ENCODE results near the gene BIRC3.

The BIRC3 gene

DNA sequence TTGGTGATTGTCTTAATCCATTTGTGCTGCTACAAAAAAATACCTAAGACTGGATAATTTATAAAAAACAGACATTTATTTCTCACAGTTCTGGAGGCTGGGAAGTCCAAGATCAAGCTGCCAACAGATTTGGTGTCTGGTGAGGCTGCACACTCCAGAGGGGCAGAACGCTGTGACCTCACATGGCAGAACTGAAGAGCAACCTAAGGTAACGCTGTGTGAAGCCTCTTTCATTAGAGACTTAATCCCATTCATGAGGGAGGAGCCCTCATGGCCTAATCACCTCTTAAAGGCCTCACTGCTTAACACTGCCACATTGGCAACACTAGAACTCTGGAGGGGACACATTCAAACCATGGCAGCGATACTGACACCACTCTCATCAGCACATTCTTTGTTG is 42.7 kb upstream of the BIRC3 start:
- H3K27ac ChIP-seq: no peak overlapping the region
- TF ChIP-seq, protein P1, sequence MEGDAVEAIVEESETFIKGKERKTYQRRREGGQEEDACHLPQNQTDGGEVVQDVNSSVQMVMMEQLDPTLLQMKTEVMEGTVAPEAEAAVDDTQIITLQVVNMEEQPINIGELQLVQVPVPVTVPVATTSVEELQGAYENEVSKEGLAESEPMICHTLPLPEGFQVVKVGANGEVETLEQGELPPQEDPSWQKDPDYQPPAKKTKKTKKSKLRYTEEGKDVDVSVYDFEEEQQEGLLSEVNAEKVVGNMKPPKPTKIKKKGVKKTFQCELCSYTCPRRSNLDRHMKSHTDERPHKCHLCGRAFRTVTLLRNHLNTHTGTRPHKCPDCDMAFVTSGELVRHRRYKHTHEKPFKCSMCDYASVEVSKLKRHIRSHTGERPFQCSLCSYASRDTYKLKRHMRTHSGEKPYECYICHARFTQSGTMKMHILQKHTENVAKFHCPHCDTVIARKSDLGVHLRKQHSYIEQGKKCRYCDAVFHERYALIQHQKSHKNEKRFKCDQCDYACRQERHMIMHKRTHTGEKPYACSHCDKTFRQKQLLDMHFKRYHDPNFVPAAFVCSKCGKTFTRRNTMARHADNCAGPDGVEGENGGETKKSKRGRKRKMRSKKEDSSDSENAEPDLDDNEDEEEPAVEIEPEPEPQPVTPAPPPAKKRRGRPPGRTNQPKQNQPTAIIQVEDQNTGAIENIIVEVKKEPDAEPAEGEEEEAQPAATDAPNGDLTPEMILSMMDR (conservative IDR thresholded peaks at IDR 0.05): no peak

DNA sequence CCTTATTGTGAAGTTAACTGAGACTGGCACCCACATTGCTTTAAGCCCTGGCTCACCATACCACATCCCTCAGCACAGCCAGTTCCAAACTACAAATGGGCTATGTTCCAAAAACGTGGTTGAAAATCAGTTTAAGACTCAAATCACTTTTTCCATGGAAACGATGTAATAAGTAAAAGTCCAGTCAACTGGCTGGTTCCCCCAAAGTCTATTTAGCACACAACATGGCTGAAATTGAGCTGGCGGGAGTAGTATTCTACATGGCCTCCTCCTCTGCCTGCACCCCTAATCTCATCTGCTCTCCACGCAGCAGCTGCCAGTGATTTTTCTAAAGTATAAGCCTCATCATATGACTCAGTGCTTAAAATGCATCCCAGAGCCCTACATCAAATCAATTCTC is 40.9 kb upstream of the BIRC3 start:
- peak overlapping the region; percentile 13; the same call in 1 of the 2 replicates for H3K27ac ChIP-seq
- TF ChIP-seq, protein P1 (conservative IDR thresholded peaks at IDR 0.05): no peak

DNA sequence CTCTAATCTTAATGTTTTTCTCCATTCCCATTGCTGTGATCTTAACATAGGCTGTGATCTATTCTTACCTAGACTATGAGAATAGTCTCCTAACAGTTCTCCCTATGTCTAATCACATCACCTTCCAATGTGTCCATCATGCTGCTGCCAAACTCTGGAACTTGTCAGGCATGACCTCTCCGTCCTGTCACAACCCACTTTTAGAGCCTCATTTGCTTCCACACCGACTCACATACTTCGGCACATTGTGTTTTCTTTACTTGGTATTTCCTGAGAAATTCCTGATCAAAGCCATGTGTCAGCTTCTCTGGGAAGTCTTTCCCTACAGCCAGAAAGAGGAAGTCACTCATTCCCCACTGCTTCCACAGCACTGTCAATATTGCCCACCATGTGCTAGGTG is 40.5 kb upstream of the BIRC3 start:
- TF ChIP-seq, protein P1 (conservative IDR thresholded peaks at IDR 0.05): no peak
- no peak overlapping the region; the same call in 1 of the 2 replicates for H3K27ac ChIP-seq

DNA sequence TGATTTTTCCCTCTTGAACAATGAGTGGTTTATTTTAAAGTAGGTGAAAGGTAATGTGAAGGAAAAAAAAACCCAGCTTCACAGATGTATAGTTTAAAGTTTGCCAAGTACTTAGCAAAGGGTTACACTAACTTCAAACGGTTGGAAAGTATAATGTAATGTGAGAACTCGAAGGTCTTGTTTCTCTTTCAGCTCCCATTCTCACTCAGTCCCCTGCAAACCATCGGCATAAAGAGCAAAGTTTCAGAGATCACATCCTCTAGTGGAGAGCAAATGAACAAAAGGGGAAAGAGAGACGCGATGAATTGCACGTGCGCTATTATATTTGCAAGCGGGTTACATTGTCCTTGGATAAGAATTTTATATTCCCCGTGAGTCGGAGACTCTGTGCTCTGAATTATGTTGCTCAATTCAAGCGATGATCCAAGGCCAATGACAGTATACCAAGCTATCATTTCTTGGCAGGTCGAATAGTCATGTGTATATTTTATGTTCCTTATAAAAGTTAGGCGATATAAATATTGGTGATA is 37.6 kb upstream of the BIRC3 start:
- TF ChIP-seq, protein P1 (conservative IDR thresholded peaks at IDR 0.05): peak; percentile 64
- H3K27ac ChIP-seq: peak overlapping the region; percentile 61

DNA sequence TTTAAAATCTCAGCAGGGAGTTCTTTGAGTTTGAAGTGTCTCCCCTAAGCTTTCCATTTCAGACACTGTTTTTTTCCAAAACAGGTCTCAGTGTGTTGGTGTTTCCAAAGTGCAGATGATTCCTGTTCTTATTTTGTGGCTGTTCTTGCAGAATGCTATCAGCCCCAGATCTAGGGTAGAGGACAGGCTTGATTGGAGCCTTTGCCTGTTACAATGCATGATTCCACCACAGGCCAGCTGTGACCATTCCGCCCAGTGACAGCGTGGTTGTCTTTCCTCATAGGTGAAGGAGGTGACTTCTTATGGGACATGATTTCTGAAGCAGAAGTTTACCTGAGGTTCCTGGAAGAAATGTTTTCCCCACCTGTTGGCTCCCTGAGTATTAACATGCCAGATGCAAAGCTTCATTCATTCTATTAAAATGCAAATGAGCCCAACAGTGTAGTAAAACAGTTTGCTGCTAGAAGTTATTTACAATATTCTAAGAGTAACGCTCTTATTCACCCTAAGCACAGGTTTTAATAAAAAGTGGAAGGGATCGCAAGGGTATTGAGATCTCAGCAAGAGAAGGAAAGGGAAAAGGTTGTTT is 36.9 kb upstream of the BIRC3 start:
- TF ChIP-seq, protein P1 (conservative IDR thresholded peaks at IDR 0.05): no peak
- peak overlapping the region; percentile 61 for H3K27ac ChIP-seq

DNA sequence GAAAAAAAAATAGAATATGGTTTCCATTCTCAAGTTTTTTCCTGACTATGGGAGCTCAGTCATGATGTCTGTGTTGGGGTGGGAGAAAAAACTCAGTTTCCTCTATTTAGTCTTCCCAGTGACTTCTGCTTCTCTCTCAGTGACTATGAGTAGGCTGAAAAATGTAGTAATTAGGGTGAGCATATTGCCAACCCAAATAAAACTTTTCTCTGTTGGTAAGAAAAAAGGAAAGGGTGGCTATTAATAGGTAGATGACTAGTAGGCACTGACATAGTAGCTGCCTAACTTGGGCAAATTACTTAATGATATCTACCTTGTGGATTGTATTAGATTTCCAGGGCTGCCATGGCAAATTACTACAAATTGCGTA is 34.2 kb upstream of the BIRC3 start:
- TF ChIP-seq, protein P1 (conservative IDR thresholded peaks at IDR 0.05): no peak
- H3K27ac ChIP-seq: no peak overlapping the region

DNA sequence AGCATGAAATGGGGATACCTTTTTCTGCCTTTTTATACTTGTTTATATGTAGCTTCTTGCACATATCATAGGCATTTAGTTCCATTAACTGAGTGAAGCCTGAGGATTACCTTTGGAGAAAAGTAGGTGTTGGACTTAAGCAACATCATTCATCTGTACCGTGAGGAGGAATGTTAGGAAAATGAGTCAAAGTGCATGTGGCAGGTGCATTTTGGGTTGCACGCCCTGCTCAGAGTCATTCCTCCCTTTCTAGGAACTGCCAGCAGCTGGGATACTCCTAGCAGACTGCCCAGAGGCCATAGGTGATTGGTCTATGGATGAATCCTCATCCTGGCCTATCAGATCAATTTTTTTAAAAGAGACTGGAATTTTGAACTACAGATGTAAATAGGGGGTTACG is 33.3 kb upstream of the BIRC3 start:
- TF ChIP-seq, protein P1 (conservative IDR thresholded peaks at IDR 0.05): no peak
- no peak overlapping the region for H3K27ac ChIP-seq
